Jurkat, Clone E6-1 (cell line): ENCODE data around the gene ERCC6L2.

Experiments
- DNase-seq: peaks from one replicate; pipeline ENCODE4 v3.0.0-alpha.2; 2011; ENCODE audit warnings: low read depth, low spot score
- H3K4me3 ChIP-seq: 2 replicates; pipeline ENCODE4 v1.5.1; 2011; ENCODE audit warnings: mild to moderate bottlenecking, low read length, control low read depth, moderate library complexity

ERCC6L2 gene

GRCh38 chr9:95857124-95857523 is 18.4 kb upstream of the ERCC6L2 start:
- H3K4me3 ChIP-seq, result no peak overlapping the region
- DNase-seq, result no peak

DNA sequence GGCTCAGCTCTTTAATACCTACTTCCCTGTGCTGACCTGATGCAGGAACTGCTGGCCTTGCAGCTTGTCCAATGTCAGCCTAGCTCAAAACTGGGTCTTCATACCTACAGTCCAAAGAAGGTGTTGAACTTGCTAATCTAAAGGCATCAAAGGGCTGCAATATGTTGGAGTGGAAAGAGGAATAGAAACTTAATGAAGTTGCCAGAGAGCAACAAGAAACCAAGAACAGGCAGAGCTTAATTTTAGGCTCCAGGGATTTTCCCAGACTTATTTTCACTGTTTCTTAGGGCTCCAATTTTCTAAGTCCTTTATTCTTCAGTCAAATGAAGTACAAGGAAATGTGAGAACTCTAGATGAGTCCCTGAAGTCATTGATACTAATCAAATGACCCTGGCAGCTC is 17.6 kb upstream of the ERCC6L2 start:
- no peak overlapping the region for H3K4me3 ChIP-seq
- no peak for DNase-seq

DNA sequence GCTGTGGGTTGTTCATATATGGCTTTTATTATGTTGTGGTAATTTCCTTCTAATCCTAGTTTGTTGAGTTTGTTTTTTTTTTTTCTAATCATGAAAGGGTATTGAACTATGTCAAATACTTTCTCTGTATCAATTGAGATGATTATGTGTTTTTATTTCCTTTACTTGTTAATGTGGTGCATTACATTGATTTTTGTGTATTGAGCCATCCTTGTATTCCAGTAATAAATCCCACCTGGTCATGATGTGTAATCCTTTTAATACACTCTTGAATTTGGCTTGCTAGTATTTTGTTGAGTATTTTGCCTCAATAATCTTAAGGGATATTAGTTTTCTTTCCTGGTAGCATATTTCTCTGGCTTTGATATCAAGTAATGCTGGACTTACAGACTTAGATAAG is 13.1 kb upstream of the ERCC6L2 start:
- no peak overlapping the region for H3K4me3 ChIP-seq
- no peak for DNase-seq

- DNase-seq, result no peak
- H3K4me3 ChIP-seq, result no peak overlapping the region
Measured at GRCh38 chr9:95864852-95865580, 10.5 kb upstream of the ERCC6L2 start.

GRCh38 chr9:95870352-95870751 is 5.1 kb upstream of the ERCC6L2 start:
- H3K4me3 ChIP-seq, result no peak overlapping the region
- DNase-seq, result no peak

GRCh38 chr9:95870906-95871305 is 4.6 kb upstream of the ERCC6L2 start:
- no peak for DNase-seq
- H3K4me3 ChIP-seq, result no peak overlapping the region

DNA sequence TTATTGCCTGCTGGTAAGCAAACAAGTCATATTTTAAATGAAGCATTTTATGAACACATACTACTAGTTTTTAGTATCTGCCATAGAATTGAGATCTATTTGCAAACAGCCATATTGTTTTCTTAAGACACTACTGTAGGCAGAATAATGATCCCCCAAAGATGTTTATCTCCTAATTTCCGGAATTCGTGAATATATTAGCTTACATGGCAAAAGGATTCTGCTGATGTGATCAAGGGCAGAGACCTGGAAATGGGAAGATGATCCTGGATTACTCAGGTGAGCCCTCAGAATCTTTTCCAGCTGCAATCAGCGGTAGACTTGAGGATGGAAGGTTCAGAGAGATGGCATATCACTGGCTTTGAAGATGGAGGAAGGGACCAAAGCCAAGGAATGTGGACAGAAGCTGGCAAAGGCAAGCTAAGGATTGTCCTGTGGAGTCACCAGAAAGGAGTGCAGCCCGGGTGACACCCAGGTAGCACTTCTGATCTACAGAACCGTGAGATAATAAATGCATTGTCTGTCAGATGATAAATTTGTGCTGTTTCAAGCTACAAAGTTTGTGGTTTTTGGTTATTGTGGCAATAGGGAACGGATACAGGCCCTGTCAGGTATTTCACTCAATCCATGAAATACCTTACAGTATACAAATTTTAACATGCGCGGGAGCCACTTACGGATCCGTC is 1.0 kb upstream of the ERCC6L2 start:
- DNase-seq, result peak; percentile 42
- no peak overlapping the region for H3K4me3 ChIP-seq

DNA sequence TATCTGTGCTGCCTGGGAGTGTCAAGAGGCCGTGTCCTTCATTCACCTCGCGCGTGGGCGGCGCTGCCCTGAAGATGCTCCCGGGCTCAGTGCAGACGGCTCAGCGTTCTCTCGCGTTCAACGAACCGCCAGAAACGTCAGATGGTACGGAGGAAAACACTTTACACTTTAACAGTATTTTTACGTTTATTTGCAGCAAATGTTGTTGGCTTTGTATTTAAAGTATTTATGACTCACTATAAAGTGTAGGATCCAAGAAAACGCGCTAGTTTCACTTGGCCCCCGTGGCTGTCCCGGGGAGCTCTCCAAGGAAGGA is 544 bp upstream of the ERCC6L2 start:
- H3K4me3 ChIP-seq, result no peak overlapping the region
- DNase-seq, result no peak

- H3K4me3 ChIP-seq, result no peak overlapping the region
- DNase-seq, result no peak
Measured at GRCh38 chr9:95876138-95876444, 600 bp downstream of the ERCC6L2 start.

DNA sequence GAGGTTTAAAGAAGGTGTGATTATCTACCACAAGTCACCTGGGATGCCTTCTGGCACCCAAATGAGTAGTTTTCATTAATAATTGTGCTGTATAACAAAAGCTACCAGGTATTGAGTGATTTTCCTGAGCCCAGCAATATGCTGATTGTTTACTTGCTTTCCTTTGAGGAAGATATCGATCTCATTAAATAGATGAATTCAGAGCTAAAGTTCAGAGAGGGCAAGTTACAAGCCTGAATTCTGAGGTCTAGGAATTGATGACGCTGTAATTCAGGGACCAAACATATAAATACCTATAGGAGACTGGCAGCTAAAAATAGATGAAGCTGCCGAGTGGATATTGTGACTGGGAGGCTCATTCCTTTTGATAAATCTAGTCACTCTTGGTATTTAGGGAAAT is 1.1 kb downstream of the ERCC6L2 start:
- no peak overlapping the region for H3K4me3 ChIP-seq
- no peak for DNase-seq

DNA sequence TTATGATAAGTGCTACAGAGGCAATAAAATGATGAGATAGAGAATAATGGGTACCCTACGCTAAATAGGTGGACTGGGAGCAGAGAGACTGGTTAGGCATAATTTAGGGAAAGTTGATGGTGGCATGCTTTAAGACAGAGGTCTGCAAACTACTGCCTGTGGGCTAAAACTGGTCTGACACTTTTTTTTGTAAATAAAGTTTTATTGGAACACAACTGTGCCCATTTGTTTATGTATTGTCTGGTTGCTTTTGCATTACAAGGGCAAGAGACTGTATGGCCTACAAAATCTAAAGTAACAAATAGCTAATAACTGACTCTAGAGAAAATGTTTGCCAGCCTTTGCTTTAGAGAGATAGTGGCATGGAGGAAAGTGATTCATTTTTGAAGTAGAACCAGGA is 2.5 kb downstream of the ERCC6L2 start:
- no peak overlapping the region for H3K4me3 ChIP-seq
- no peak for DNase-seq

GRCh38 chr9:95879591-95879990 is 4.1 kb downstream of the ERCC6L2 start:
- DNase-seq, result no peak
- no peak overlapping the region for H3K4me3 ChIP-seq

DNA sequence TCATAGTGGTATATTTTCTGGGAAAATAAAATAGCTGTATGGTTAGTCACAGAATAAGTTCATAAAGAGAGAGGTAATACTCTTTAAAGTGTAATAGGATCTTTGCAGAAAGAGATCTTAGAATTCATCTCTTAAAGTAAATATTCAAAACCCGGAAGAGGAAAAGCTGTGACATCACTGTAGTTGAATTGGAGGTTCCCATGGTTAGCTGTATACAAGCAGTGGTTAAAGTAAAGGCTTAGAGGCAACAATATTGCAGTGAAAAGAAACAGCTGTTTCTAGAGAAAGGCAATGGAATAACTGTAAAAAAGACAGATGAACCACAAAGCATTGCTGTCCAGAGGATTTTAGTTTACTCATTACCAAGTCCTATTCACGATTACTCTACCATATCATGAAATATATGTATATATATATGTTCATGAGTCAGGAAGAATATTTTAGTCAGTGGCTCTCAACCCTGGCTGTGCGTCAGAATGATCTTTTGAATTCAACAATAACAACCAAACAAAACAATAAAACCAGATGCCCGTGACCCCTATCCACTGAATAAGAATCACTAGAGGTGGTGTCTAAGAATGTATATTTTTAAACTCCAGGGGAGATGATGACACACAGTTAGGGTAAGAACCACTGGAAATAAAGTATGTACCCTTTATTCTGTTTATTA is 4.7 kb downstream of the ERCC6L2 start:
- DNase-seq, result no peak
- no peak overlapping the region for H3K4me3 ChIP-seq

DNA sequence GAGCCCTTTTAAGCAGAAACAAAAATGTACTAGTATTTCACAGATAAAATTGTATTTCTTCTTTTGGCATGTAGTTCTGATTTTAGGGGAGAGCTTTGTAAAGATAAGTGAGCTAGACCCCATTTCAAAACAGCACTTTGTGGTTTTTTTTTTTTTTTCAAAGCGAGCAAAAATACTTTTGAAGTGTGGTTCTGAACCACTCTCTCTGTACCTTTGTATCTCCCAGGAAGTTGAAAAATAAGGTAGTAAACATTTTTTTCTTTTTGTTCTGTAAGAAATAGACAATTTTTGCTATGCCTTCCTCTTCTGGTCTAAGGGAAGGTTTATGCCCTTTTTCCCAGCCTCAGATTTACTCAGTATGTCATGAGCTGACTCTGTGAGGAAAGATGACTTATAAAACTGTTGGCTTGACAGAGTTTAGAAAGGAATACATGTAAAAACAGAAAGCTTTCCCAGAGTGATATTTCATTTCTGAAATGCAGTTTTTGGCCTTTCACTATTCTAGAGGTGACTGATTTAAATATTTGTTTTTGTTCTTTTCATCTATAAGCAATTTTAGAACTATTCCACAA is 12.5 kb downstream of the ERCC6L2 start:
- peak; percentile 56 for DNase-seq
- no peak overlapping the region for H3K4me3 ChIP-seq

DNA sequence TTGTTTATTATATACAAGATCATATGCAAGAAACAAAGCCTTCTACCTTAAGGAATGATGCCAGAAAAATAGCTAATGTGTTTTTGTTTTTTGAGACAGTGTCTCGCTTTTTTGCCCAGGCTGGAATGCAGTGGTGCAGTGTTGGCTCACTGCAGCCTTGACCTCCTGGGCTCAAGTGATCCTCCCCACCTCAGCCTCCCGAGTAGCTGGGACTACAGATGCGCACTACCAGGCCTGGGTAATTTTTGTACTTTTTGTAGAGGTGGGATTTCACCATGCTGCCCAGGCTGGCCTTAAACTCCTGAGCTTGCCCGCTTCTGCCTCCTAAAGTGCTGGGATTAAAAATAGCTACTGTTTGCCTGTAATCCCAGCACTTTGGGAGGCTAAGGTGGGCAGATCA is 15.1 kb downstream of the ERCC6L2 start:
- no peak for DNase-seq
- H3K4me3 ChIP-seq, result no peak overlapping the region

GRCh38 chr9:95891067-95891671 is 15.7 kb downstream of the ERCC6L2 start:
- no peak overlapping the region for H3K4me3 ChIP-seq
- DNase-seq, result no peak

- no peak for DNase-seq
Measured at GRCh38 chr9:95892690-95893089, 17.2 kb downstream of the ERCC6L2 start.

GRCh38 chr9:95896580-95896979 is 21.1 kb downstream of the ERCC6L2 start:
- no peak overlapping the region for H3K4me3 ChIP-seq
- DNase-seq, result no peak

More at GRCh38 chr9:95892690-95893089, 17.2 kb downstream of the ERCC6L2 start:
- H3K4me3 ChIP-seq, result no peak overlapping the region

GRCh38 chr9:95901506-95901905 is 26.0 kb downstream of the ERCC6L2 start:
- H3K4me3 ChIP-seq, result no peak overlapping the region
- DNase-seq, result no peak

DNA sequence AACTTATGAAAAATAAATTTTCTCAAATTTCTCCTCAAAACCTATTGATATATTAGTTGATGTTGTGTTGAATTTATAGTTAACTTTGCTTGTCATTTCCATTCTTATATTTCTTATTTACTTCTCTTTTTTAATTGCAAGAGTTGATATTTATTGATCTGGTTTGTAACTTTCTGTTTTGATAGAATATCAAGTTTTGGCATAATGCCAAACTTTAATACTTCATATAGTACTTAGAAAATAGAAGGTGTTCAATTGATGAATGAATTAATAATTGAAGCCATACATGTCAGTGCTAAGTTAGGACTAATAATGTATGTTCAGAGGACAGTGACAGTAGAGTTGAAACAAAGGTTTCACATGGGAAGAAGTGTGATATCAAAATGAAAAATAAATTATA is 27.9 kb downstream of the ERCC6L2 start:
- DNase-seq, result no peak
- H3K4me3 ChIP-seq, result no peak overlapping the region
